GM19193 (cell line): ENCODE data around the gene MELTF.

Source experiments
- POLR2A ChIP-seq: IDR thresholded peaks from 4 replicates; pipeline ENCODE4 v1.6.1; 2011; ENCODE audit not compliant: insufficient read depth, insufficient read length; ENCODE audit errors: extremely low read depth

Gene MELTF

GRCh38 chr3:197029511-197030167 is at the start of gene MELTF:
Gene MELTF, minus strand, starts transcription at chr3:197029817. Its CDS starts 115 bp downstream, at chr3:197029702.
- peak; percentile 62 for TF ChIP-seq POLR2A

- no peak for TF ChIP-seq POLR2A
Measured at GRCh38 chr3:197076415-197076814, 46.8 kb upstream of the MELTF start.

GRCh38 chr3:197068077-197068476 is 38.5 kb upstream of the MELTF start:
- no peak for TF ChIP-seq POLR2A

- no peak for TF ChIP-seq POLR2A
Measured at GRCh38 chr3:197064771-197065170, 35.2 kb upstream of the MELTF start.

- TF ChIP-seq POLR2A, result no peak
Measured at GRCh38 chr3:197062446-197062845, 32.8 kb upstream of the MELTF start.

GRCh38 chr3:197050511-197050910 is 20.9 kb upstream of the MELTF start:
- no peak for TF ChIP-seq POLR2A

- TF ChIP-seq POLR2A, result no peak
Measured at GRCh38 chr3:197042539-197042938, 12.9 kb upstream of the MELTF start.

GRCh38 chr3:197041875-197042488 is 12.4 kb upstream of the MELTF start:
- no peak for TF ChIP-seq POLR2A

- TF ChIP-seq POLR2A, result no peak
Measured at GRCh38 chr3:197040658-197041057, 11.0 kb upstream of the MELTF start.

- TF ChIP-seq POLR2A, result no peak
Measured at GRCh38 chr3:197038679-197039462, 9.3 kb upstream of the MELTF start.

GRCh38 chr3:197035577-197035976 is 6.0 kb upstream of the MELTF start:
- no peak for TF ChIP-seq POLR2A

GRCh38 chr3:197031315-197032285 is 2.0 kb upstream of the MELTF start:
- no peak for TF ChIP-seq POLR2A

- no peak for TF ChIP-seq POLR2A
Measured at GRCh38 chr3:197030379-197031314, 1.0 kb upstream of the MELTF start.
